ENCODE data around the gene FAM162B.
"Not testable (repeated sequence)": the region's sequence is repeated elsewhere in the genome, so short reads cannot be mapped to it uniquely, and the experiment has no call there.

FAM162B gene
- 0 reads per million in 2 donors for total RNA-seq

- DNase-seq: peak in 1 of 5 experiments; percentile 6
Observed at GRCh38 chr6:116764961-116765841, at the start of gene FAM162B. Gene FAM162B, minus strand, starts transcription at chr6:116765719. Its CDS starts 143 bp downstream, at chr6:116765576.

GRCh38 chr6:116812051-116812650 is 46.6 kb upstream of the FAM162B start:
- peak in 1 of 5 experiments; percentile 3 for DNase-seq

- no peak for DNase-seq
Observed at GRCh38 chr6:116801971-116802370, 36.5 kb upstream of the FAM162B start.

GRCh38 chr6:116799945-116800344 is 34.4 kb upstream of the FAM162B start:
- no peak for DNase-seq

- DNase-seq: peak in 1 of 5 experiments; percentile 16
Observed at GRCh38 chr6:116797585-116797984, 32.1 kb upstream of the FAM162B start.

GRCh38 chr6:116793224-116793623 is 27.7 kb upstream of the FAM162B start:
- no peak for DNase-seq

- DNase-seq: no peak
Observed at GRCh38 chr6:116783852-116784251, 18.3 kb upstream of the FAM162B start.

- no peak for DNase-seq
Observed at GRCh38 chr6:116779573-116780164, 14.2 kb upstream of the FAM162B start.

GRCh38 chr6:116773886-116774285 is 8.4 kb upstream of the FAM162B start:
- no peak for DNase-seq

- no peak for DNase-seq
Observed at GRCh38 chr6:116772450-116772849, 6.9 kb upstream of the FAM162B start.

GRCh38 chr6:116767715-116768114 is 2.2 kb upstream of the FAM162B start:
- DNase-seq: no peak

GRCh38 chr6:116766506-116767176 is 1.1 kb upstream of the FAM162B start:
- no peak for DNase-seq

- no peak for DNase-seq
Observed at GRCh38 chr6:116764629-116764960, 924 bp downstream of the FAM162B start.

GRCh38 chr6:116763906-116764628 is 1.5 kb downstream of the FAM162B start:
- no peak for DNase-seq

- DNase-seq: no peak
Observed at GRCh38 chr6:116763048-116763447, 2.5 kb downstream of the FAM162B start.

- DNase-seq: no peak
Observed at GRCh38 chr6:116762235-116762634, 3.3 kb downstream of the FAM162B start.

GRCh38 chr6:116761779-116762178 is 3.7 kb downstream of the FAM162B start:
- DNase-seq: no peak

- DNase-seq: no peak
Observed at GRCh38 chr6:116745176-116745575, 20.3 kb downstream of the FAM162B start.

GRCh38 chr6:116741571-116741970 is 23.9 kb downstream of the FAM162B start:
- no peak for DNase-seq

GRCh38 chr6:116740486-116740885 is 25.0 kb downstream of the FAM162B start:
- not testable (repeated sequence) for DNase-seq

GRCh38 chr6:116737004-116737403 is 28.5 kb downstream of the FAM162B start:
- DNase-seq: no peak

- no peak for DNase-seq
Observed at GRCh38 chr6:116730513-116730912, 35.0 kb downstream of the FAM162B start.

Data from T-helper 2 cell (primary cell).